NCI-H82 treated with DMSO at 0.1 percent for 48 hours (cell line): ENCODE results near the gene LGR6.

Experiments
- DNase-seq: peaks from one replicate; lab custom pipeline; 2025; ENCODE audit not compliant: unreplicated experiment; lab: John Stamatoyannopoulos, UW

The LGR6 gene

DNA sequence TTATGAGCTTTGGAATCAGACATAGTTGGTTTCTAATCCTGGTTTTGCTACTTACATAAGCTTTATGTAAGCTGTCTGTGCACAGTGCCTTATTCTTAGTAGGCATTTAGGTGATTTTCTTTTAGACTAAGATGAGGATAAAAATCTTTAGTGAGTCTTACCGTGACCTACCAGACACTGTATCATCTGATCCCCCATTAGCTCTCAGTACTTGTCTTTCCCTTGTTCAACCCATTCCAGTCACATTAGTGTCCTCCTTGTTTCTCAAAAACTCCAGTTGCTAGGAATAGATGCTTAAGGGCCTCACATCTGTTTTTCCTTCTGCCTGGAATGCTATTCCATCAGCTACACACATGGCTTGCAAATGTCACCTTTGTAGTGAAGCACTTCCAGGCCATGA is 173.7 kb downstream of the LGR6 start:
- DNase-seq: peak; percentile 66
